Nucleus accumbens (tissue), 56 donors: ENCODE measurements around the gene NPL.
A peak's percentile ranks its signal among the peaks of the same experiment; 100 is the strongest.

Source experiments
- DNase-seq, 56 donors: peaks; one replicate each; lab custom pipeline; 2025; lab: John Stamatoyannopoulos, UW

Gene NPL

DNA sequence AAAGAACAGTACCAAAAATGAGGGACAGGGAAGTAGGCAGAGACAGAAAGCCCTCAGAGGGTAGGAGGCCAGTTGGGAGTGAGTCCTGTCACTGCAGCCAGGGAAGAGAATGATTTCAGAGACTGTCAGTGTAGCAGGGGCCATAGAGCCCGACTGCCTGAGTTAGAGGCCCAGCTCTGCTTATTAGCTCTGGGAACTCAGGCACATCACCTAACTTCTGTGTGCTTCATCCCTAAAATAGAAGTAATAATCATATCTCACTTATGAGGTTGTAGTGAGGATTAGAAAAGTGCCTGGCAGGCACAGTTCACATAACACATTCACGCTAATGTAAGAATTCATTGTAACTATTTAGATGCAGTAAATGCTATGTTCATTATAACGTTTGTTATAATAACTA lies 18.3 kb downstream of the NPL start:
- DNase-seq, result no peak

DNA sequence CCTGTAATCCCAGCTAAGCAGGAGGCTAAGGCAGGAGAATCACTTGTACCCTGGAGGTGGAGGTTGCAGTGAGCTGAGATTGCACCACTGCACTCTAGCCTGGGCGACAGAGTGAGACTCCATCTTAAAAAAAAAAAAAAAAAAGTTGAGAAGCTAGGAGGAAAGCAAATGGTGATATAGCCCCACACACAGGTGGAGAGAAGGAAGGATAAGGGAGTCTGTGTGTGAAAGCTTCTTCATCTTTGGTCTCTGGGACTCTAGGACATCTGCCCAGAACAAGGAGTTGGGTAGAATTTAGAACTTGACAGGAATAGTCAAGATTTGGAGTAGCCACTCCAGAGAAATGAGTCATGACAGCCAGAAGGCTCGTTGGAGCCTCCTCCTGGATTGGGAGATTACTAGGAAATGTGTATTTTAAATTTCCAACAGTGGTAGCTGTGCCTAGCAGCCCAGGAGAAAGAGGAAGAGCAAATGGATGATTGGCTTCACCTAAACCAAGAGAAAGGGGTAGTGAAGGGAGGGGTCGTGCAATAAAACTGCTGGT lies 19.9 kb downstream of the NPL start:
- DNase-seq, result no peak

DNA sequence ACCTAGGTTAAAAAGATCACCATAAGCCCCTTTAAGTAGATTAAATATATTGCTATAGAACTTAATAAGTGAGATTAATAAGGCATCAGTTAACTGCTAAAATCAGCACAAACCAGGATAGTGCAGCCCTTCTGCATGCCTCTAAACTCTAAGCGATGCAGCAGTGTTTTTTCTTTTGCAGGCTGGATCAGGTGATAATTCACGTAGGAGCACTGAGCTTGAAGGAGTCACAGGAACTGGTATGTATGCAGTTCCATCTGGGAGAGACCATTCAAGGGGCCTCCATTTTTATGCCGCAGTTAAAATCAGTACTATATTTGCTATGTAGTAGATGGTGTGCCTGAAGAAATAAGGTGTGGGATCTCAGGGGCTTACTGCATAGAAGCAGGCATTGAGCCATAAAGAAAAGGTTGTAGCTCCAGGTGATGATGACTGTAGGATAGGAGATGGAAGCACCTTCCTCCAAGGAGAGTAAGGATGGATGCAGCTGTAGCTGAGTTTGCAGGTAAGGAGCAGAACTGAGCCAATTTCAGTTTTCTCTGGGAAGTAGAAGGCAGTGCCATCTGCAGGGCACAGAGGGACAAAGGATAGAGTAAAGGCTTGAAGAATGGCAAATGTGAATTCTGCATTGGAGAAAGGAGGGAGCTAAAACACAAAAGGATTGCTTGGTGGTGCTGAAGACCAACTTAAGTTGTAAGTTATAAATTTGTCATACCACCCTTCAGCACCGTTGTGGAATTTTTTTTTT lies 22.6 kb downstream of the NPL start:
- peak in 6 of 56 donors; percentile 9 to 29 (median 23) for DNase-seq

DNA sequence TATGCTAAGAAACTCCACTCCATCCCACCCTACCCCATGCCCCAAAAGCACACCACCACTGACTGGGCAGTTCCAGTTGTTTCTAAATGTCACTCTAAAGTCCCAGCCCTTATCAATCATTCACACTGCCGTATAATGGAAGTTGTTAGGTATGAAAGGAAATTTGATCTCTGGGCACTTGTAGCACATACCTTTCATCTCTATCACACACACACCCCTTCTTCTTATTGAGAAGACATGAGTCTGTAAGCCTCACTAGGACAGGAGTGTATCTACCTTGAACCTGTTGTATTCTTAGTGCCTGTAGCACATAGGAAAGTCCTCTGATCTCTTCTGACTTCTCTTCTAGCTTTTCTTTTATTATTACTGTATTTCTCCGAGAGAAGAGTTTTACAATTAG lies 27.3 kb downstream of the NPL start:
- no peak for DNase-seq

DNA sequence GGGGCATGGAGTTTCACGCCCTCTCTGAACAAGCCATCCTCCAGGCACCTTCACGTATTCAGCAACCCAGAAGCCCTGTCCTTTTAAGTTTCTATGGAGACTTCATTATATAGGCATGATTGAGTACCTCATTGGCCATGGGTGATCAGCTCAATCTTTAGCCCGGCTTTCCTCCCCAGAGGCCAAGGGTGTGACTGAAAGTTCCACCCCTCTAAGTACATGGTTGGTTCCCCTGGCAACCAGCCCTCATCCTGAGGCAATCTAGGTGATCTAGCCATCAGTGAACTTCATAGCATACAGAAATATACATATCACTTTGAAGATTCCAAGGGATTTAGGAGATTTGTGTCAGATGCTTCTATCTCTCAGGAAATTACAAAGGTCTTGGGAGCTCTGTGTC lies 28.2 kb downstream of the NPL start:
- no peak for DNase-seq

DNA sequence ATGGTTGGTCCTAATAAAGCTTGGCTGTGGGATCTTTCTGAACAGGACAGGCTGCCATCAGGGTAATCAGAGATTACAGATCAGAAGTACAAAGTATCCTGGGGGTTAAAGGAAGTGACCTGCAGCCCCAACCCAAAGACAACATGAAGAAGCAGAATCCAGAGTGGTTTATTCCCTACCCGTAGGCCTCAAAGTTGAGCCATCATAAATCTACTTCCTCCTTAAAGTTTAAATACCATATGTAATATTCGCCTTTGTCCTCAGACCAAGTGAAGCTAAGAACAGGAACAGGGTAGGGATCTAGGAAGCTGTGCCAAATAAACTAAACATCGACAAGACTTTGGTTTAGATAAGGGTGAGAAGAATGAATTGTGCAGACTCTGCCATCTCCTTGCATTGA lies 33.6 kb downstream of the NPL start:
- DNase-seq, result no peak

DNA sequence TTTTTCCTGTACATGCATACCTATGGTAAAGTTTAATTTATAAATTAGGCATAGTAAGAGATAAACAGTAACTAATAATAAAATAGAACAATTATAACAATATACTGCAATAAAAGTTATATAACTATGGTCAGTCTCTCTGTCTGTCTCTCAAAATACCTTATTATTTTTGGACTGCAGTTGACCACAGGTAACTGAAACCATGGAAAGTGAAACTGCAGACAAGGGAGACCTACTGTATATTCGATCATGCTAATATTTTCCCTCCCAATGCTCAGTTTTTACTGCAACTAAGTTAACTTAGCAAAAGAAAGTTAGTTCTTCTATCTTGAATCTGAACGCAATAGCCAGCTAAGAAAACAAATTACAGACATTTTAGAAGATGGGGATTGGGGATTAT lies 37.3 kb downstream of the NPL start:
- DNase-seq, result no peak

DNA sequence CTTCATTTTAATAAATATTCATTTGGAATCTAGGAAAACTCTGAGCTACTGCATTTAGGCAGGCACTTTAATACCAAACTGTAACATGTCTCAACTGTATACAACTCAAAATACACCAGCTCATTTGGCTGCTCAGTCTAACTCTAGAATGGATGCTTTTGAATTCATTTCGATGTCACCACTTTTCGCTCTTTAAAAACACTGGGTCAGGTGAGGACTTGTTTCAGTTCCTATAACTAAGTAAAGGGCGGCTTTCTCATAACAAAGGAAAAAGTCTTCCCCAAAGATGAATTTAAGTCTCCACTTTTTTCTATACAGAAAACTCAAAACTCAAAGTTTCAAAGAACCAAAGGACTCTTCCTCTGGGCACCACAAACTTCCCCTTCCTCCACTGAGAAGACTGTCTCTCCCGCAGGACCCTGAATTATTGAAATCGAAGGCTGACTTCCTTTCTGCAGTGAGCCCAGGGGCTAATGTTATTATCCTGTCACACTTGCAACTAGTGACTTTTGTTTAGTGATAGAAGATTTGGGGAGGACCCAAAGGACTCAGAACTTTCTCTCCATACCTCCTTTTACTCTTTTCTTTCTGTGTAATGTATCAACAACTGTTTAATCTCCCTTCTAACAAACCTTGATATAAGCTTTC lies 39.8 kb downstream of the NPL start:
- DNase-seq, result no peak

DNA sequence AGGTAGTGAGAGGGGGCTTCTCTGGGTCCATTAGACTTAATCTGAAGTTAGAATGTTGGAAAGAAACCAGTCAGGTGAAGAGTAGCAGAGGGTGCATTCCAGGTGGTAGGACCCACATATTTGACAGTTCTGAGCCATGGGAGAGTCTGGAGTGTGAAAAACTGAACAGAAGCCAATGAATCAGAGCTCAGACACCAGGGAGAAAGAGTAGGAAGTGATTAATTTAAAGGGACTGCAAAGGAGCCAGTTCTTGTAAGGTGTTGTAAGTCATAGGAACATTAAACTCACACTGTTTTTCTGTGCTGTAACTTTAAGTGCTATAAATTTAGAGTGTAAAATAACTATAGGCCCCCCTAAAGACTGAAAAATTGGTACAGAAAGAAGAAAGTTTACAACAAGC lies 43.7 kb downstream of the NPL start:
- DNase-seq, result no peak

DNA sequence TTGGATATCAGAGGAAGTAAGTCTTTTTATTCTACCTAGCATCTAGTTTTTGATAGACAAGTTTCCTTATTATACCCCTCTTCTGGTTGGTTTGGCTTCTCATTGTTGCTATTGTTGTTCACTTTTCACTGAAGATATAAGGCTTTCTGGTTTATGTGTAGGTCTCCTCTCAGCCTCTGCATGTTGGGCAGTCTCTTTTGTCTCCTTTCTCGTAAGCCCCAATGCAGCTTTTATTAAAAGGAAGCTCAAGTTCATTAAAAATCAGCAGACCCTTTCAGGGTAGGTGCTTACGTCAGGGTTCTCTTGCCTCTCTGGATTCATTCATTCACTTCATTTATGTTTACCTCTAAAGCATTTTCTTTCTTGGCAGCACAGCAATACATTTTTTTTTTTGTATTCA lies 44.8 kb downstream of the NPL start:
- DNase-seq, result no peak

DNA sequence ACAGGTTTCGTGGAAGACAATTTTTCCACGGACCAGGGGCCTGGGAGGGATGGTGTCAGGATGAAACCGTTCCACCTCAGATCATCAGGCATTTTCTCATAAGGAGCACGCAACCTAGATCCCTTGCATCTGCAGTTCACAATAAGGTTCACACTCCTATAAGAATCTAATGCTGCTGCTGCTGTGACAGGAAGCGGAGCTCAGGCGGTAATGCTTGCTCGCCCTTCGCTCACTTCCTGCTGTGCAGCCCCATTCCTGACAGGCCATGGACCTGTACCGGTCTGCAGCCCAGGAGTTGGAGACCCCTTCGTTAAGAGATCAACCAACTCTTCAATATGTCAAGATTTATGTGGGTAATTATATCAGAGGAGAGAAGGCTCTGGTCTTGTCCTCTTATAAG lies 46.2 kb downstream of the NPL start:
- DNase-seq, result no peak

DNA sequence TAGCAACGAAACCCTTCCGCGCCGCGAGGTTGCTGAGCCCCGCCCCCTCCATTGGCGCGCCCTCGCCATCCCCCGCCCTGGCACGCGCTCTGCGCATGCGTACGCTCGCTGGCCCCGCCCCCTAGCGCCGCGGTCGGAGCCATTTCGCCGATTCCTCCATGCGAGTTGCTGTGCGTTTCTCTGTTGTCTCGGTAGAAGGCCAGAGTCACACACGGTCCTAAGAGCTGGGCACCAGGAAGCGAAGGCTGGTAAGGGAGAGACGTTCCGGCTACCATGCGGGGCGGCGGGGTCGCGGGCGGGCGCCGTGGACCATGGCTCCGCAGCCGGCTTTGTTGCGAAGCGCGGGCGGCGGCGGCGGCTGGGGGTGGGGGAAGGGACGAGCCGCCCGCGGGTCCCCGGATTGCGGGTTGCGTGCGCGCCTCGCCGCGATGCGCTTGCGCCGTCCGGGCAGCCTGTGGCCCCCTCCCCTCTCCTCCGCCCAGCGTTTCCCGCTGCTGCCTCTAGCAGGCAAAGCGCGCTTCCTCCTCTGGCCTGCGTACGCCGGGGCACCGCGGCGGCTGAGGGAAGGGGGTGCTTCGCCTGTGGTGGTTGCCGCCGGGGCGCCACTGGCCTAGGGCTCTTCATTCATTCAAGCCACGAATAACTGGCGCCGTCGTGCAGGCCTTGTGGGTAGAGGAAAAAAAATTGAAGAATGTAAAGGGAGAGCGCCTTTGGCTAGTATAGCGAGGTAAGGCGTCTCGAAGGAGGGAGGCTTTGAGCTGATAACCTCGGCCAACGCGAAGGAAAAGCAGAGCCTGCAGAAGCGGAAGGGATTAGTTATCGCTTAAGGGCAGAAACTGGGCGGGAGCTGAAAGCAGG lies 49.9 kb downstream of the NPL start, which contains the start of gene DHX9:
Gene DHX9 (plus strand): TSS at position 139 of the 858 bp plus-strand sequence. CDS start 3,220 bp downstream, outside the sequence.
- DNase-seq, result peak in 55 of 56 donors; percentile 16 to 99 (median 92)

DNA sequence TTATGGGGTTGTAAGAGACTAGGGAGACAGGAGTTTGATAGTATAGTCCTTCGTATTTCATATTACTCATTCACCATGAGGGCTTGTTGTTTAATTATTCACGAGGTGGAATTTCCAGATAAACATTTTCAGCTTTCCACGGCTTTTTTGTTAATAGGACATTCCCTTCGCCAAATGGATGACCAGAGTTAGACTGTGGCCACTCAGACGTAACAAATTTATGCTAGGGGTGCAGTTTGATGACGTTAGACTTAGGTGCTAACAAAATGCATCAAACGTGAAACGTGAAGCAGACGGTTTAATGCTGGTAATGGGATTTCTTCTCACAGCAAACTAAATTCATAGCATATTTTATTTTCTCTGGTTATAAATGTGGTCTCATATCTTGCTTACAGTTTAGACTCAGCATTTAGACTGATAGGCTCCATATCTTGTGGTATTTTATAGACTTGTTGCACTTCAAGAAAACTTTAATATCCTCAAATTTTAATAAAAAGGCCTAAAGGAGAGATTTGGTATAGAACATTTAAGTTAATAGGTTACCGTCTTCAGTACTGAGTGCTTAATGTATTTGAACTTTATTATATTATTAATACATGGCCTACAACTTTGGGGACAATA lies 51.9 kb downstream of the NPL start:
- no peak for DNase-seq

DNA sequence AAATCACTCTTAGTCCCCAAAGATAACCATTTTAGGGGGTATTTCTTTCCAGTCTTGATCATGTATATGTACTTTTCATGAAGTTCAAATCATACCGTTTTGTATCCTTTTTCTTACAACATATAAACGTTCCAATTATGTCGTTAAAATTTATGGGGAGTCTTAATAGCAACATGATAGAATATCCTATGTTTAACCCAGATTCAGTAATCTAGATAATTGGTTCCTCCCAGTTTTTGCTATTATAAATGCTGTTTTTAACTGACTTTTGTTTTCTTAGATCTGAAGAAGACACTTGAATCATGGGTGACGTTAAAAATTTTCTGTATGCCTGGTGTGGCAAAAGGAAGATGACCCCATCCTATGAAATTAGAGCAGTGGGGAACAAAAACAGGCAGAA lies 52.7 kb downstream of the NPL start:
- no peak for DNase-seq

DNA sequence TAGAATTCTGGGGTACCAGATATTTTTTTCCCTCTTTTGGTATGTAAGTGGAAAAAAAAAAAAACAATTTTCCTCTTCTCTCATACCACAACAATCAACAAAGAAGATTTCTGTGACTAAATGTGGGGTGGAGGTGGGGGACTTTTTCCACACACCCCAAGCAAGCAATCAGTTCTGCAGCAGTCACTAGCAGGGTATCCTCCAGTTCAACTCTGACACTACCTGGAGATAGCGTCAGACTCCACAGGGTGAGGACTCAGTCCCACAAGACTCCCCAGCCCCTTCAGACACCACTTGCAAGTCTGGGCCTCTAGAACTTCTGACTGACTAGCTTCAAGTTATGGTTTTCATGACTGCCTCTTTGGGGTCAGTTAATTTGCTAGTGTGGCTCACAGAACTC lies 55.8 kb downstream of the NPL start:
- DNase-seq, result no peak

DNA sequence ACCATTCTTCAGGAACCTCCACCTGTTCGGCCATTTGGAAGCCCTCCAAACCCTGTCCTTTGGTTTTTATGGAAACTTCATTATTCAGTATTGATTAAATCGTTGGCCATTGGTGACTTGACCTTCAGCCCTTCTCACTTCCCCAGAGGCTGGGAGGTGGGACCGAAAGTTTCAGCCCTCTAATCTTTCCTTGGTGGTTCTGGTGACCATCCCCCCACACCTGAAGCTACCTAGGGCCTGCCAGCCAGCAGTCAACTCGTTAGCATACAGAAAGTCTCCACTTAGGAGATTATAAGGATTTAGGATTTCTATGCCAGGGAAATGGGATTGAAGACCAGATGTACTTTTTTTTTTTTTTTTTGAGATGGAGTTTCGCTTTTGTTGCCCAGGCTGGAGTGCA lies 56.3 kb downstream of the NPL start:
- DNase-seq, result no peak

DNA sequence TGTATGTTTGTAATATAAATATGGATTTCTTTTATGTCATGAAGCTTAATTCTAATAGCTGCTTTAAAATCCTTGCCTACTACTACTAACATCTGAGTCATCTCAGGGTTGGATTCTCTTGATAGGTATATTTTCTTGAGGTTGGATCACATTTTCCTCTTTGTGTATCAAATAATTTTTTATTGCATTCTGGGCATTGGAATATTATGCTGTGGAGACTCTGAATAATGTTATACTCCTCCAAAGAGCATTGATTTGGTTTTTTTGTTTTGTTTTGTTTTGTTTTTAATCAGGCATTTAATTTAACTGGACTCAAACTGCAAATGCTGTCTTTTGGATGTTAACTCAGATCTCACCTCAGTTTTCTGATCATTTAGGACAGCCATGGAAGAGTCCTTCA lies 57.5 kb downstream of the NPL start:
- DNase-seq, result no peak

DNA sequence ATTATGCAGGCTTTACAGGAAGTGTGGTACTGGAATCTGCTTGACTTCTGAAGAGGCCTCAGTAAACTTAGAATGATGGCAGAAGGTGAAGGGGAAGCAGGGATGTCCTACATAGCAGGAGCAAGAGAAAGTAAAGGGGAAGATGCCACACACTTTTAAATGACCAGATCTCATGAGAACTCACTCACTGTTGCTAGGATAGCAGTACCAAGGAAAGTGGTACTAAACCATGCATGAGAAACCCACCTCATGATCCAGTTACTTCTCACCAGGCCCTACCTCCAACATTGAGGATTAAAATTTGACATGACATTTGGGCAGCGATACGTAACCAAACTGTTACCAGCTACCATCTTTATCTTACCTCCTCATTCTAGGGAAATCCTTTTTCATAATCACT lies 59.2 kb downstream of the NPL start:
- no peak for DNase-seq

DNA sequence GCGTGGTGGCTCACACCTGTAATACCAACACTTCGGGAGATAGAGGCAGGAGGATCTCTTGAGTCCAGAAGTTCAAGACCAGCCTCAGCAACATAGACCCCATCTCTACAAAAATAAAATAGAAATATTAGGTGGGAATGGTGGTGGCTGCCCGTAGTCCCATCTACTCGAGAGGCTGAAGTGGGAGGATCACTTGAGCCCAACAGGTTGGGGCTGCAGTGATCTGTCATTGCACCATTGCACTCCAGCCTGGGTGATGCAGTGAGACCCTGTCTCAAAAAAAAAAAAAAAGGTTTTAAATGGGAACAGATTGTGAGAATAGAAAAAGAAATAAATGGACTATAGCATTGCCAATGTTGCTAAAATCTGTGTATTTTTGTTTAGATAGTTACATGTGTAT lies 60.7 kb downstream of the NPL start:
- DNase-seq, result no peak

DNA sequence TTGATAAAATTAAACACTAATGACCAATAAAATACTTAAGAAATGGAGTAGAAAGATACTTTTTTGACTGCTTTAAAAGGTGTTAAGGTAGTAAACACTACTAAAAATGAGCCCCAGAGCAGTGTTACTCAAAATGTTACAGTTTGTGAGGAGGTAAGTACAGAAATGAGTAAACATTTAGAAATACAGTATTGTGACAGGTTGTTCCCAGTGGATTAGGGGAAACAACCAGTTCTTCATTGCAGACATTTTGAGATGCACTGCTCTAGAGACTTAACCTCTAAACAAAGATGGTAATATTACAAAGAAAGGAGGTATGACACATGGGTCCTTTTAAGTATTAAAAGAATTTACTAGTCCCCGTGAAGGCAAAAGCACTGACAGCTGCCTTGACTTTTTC lies 62.3 kb downstream of the NPL start:
- DNase-seq, result no peak

DNA sequence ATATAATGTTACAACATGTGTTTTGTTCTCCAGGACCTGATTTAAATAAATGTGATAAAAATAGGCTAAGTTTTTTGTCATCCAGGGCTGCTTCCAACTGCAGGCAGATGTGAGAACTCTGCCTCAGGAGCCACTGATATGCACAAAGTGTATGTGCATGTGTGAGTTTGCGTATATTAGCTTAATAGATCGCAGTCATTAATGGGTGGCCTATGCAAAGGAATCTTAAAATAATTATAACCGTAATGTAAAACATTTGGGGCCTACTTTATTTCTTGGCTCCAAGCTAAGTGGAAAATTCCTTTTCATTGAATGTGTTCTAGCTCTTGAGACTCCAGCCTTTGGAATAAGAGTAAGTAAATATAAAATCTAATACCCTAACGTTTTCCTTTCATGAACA lies 66.3 kb downstream of the NPL start:
- DNase-seq, result no peak
